Fibroblast of mammary gland (primary cell): ENCODE measurements around the gene CNOT4.
A peak's percentile ranks its signal among the peaks of the same experiment; 100 is the strongest.

Source experiments
- DNase-seq: peaks from one replicate; pipeline ENCODE4 v3.0.0-alpha.2; 2010; ENCODE audit warnings: low read depth
- H3K4me3 ChIP-seq: 2 replicates; pipeline ENCODE4 v1.5.1; 2011; ENCODE audit warnings: low read depth, mild to moderate bottlenecking, low read length, moderate library complexity; ENCODE audit not compliant: control insufficient read depth
- TF ChIP-seq, protein P1 (sequence below): conservative IDR thresholded peaks from 2 replicates; pipeline ENCODE4 v1.5.1; 2011; ENCODE audit warnings: low read depth, low read length, inconsistent platforms; ENCODE audit not compliant: control insufficient read depth, insufficient read depth

CNOT4 gene

DNA sequence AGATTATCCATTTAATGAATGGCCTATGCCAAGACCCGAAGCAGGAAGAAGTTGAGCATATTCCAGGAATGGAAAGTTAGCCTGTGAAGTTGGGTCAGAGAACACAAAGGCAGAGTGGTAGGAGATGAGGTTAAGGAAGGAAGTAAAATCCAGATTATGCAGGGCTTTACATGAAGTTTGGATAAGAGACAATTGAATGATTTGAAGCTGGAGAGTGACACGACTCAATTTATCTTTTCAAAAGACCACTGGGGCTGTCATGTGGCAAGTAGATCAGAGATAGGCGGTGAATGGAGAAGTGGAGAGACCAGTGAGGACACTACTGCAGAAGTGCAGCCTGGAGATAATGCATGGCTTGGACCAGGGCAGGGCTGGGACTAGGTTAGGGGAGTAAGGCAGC is 7.2 kb upstream of the CNOT4 start:
- H3K4me3 ChIP-seq = no peak overlapping the region
- TF ChIP-seq, protein P1, sequence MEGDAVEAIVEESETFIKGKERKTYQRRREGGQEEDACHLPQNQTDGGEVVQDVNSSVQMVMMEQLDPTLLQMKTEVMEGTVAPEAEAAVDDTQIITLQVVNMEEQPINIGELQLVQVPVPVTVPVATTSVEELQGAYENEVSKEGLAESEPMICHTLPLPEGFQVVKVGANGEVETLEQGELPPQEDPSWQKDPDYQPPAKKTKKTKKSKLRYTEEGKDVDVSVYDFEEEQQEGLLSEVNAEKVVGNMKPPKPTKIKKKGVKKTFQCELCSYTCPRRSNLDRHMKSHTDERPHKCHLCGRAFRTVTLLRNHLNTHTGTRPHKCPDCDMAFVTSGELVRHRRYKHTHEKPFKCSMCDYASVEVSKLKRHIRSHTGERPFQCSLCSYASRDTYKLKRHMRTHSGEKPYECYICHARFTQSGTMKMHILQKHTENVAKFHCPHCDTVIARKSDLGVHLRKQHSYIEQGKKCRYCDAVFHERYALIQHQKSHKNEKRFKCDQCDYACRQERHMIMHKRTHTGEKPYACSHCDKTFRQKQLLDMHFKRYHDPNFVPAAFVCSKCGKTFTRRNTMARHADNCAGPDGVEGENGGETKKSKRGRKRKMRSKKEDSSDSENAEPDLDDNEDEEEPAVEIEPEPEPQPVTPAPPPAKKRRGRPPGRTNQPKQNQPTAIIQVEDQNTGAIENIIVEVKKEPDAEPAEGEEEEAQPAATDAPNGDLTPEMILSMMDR = no peak
- no peak for DNase-seq

DNA sequence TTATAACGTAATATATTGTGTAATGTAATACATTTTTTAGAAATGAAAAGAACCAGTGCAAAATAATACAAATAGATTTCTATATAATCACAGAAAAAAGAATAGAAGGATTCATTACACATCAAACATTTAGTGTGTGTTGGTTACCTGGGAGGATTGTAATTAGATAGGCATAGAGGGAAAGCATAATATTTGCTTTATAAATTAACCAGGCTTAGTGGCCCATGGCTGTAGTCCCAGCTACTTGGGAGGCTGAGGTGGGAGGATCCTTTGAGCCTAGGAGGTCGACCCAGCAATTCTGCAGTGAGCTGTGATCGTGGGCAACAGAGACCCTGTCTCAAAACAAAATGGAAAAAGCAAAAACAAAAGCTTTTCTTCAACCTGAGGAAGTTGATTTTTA is 5.0 kb upstream of the CNOT4 start:
- no peak overlapping the region for H3K4me3 ChIP-seq
- DNase-seq = no peak
- TF ChIP-seq, protein P1 = no peak

DNA sequence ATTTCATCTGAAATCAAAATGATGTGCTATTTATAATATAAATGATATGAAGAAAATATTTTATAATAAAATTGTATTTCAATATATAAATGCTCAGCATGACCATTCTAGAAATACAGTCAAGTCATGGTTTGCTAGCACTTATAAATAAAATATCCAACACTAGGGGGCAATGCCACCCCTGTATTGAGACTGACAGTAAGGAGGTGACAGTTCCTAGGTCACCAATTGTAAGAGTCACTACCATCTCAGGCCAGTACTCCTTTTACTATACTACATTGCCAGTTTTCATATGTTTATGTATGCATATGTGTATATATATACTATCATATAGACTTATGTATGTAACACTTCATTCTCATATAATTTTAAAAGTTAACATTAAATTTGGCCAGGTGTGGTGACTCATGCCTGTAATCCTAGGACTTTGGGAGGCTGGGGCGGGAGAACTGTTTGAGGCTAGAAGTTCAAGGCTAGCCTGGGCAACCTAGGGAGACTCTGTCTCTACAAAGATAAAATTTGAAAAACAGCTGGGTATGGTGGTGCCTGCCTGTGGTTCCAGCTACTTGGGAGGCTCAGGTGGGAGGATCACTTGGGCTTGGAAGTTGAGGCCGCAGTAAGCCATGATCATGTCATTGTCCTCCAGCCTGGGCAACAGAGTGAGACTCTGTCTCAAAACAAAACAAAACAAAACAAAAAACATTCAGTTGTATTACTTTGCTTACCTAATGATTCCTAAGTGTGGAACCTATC is 2.4 kb upstream of the CNOT4 start:
- DNase-seq = peak; percentile 69
- H3K4me3 ChIP-seq = no peak overlapping the region
- TF ChIP-seq, protein P1 = peak; percentile 62

DNA sequence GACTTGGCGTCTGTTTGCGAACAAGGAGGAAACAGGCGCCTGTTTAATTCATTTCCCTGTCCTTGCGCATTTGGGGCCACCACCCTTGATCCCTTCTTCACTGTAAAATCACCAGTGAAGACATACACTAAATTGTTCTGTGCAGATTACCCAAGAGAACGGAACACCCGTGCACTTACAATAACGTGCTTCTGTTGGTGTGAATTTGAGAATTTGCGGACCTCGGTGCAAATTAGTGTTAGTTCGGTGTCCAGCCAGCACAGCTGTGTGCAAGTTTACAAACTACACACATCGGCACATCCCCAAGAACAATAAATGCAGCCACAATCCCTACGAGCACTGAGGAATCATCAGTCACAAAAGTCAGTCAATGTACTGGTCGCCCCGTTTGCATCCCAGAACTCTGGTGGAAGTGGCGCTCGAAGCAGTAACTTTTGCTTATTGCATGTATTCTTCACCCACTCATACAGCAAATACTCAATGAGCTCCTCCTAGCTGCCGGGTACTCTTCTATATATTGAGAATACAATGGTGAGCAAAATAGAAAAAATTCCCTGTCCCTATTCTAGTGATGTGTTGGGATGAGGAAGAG is 786 bp upstream of the CNOT4 start:
- DNase-seq = peak; percentile 44
- TF ChIP-seq, protein P1 = peak; percentile 25
- H3K4me3 ChIP-seq = peak overlapping the region; percentile 97

DNA sequence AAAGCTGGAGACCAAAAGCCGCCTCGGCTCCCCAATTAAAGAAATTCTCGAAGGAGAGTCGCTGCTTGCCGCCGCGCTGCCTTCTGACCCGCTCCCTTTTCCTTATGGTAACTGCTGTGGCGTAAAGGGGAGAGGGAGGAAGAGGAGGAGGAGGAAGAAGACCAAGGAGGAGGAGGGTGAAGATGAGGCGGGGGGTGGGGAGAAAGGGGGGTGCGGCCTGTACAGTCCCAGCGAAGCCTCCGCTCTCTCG is 388 bp downstream of the CNOT4 start:
- peak overlapping the region; percentile 97 for H3K4me3 ChIP-seq
- TF ChIP-seq, protein P1 = no peak
- peak; percentile 63 for DNase-seq

DNA sequence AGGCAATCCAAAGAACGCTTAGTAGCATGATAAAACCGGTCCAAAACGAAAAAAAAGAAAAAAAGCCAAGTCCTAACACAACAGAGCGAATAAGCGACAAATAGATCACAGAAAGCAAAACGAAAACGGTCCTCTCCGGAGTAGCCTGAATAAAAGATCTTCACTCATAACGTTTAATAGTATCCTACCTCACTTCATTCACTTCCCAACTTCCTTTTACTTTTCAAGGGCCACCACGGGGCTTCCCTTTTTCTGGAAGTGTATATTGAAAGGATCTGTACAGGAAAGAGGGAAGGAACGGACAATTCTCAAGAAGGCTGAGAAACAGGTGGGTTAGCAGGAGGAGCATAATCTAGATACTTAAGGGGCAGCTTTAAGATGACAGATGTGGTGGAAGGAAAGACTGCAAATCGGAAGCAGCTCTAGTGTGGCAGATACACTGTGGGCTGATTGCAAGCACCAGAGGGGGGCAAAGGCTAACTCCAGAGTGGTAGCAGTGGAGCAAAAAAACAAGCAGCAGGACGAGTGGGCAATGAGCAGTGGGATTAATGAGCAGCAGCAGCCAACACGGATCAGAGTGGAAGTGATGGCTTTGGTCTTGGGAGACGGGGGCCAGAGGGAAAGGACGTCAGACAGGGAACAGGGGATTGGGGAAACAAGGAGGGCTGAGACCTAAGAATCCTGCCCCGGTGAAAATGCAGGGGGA is 866 bp downstream of the CNOT4 start:
- peak overlapping the region; percentile 97 for H3K4me3 ChIP-seq
- peak; percentile 35 for DNase-seq
- TF ChIP-seq, protein P1 = no peak
